ENCODE measurements around the gene PDE2A.

Gene PDE2A

GRCh38 chr11:72543849-72544542, 130.2 kb downstream of the PDE2A start:
- H3K4me3 ChIP-seq (replicated peaks; ENCODE audit: low read depth, low read length) = no peak overlapping the region
- DNase-seq (ENCODE audit: extremely low read depth, low read depth) = no peak
- TF ChIP-seq CTCF (IDR thresholded peaks at IDR 0.05; ENCODE audit: low read depth, low read length, missing control alignments) = no peak

GRCh38 chr11:72541257-72541974, 132.8 kb downstream of the PDE2A start:
- DNase-seq (ENCODE audit: extremely low read depth, low read depth) = no peak
- no peak for TF ChIP-seq CTCF (IDR thresholded peaks at IDR 0.05; ENCODE audit: low read depth, low read length, missing control alignments)
- no peak overlapping the region for H3K4me3 ChIP-seq (replicated peaks; ENCODE audit: low read depth, low read length)

- no peak overlapping the region for H3K4me3 ChIP-seq (replicated peaks; ENCODE audit: low read depth, low read length)
- no peak for DNase-seq (ENCODE audit: extremely low read depth, low read depth)
- no peak for TF ChIP-seq CTCF (IDR thresholded peaks at IDR 0.05; ENCODE audit: low read depth, low read length, missing control alignments)
These were observed 137.2 kb downstream of the PDE2A start for GRCh38 chr11:72537051-72537450.

- no peak for DNase-seq (ENCODE audit: extremely low read depth, low read depth)
- TF ChIP-seq CTCF (IDR thresholded peaks at IDR 0.05; ENCODE audit: low read depth, low read length, missing control alignments) = peak; percentile 10
- H3K4me3 ChIP-seq (replicated peaks; ENCODE audit: low read depth, low read length) = no peak overlapping the region
These were observed 139.1 kb downstream of the PDE2A start for GRCh38 chr11:72535194-72535547.

GRCh38 chr11:72534371-72535193, 139.6 kb downstream of the PDE2A start:
- H3K4me3 ChIP-seq (replicated peaks; ENCODE audit: low read depth, low read length) = no peak overlapping the region
- DNase-seq (ENCODE audit: extremely low read depth, low read depth) = no peak
- TF ChIP-seq CTCF (IDR thresholded peaks at IDR 0.05; ENCODE audit: low read depth, low read length, missing control alignments) = no peak

GRCh38 chr11:72529068-72529467, 145.2 kb downstream of the PDE2A start:
- no peak for TF ChIP-seq CTCF (IDR thresholded peaks at IDR 0.05; ENCODE audit: low read depth, low read length, missing control alignments)
- no peak for DNase-seq (ENCODE audit: extremely low read depth, low read depth)
- no peak overlapping the region for H3K4me3 ChIP-seq (replicated peaks; ENCODE audit: low read depth, low read length)
